SU-DHL-6 (cell line): ENCODE data around the gene PCYOX1L.

ENCODE experiments used
- H2AFZ ChIP-seq: fragments of 200-600 bp; sonication (generic); 2 replicates; pipeline ENCODE4 v1.6.1; 2014; ENCODE audit warnings: low read depth, mild to moderate bottlenecking, moderate library complexity, mixed read lengths, antibody characterized with exemption, low read length; ENCODE audit not compliant: severe bottlenecking
- H3F3A ChIP-seq: fragments of 200-600 bp; shearing (Covaris generic); 2 replicates; pipeline ENCODE4 v1.6.0; 2016; ENCODE audit warnings: antibody characterized with exemption, mild to moderate bottlenecking; ENCODE audit not compliant: insufficient read depth
- H3K27ac ChIP-seq: fragments of 200-600 bp; sonication (generic); 2 replicates; pipeline ENCODE4 v1.5.1; 2016; ENCODE audit warnings: low read depth, mild to moderate bottlenecking, low read length, moderate library complexity, mixed read lengths
- H3K27me3 ChIP-seq: fragments of 200-600 bp; sonication (generic), shearing (Covaris generic); 2 replicates; pipeline ENCODE4 v1.6.0; 2014; ENCODE audit warnings: mild to moderate bottlenecking, low read length
- H3K36me3 ChIP-seq: fragments of 200-600 bp; sonication (generic); 2 replicates; pipeline ENCODE4 v1.6.1; 2014; ENCODE audit warnings: mild to moderate bottlenecking, low read length, mixed read lengths
- H3K4me2 ChIP-seq: fragments of 300-600, 200-600 bp; shearing (Covaris generic), sonication (generic); 2 replicates; pipeline ENCODE4 v1.6.0; 2014; ENCODE audit warnings: low read length, low read depth, mild to moderate bottlenecking; ENCODE audit not compliant: poor library complexity, severe bottlenecking
- H3K4me3 ChIP-seq: fragments of 200-600 bp; sonication (generic); 2 replicates; pipeline ENCODE4 v1.5.1; 2014; ENCODE audit warnings: antibody characterized with exemption, low read length, mild to moderate bottlenecking, mixed read lengths; ENCODE audit not compliant: insufficient read depth, poor library complexity, severe bottlenecking
- H3K79me2 ChIP-seq: fragments of 200-600 bp; sonication (generic); 2 replicates; pipeline ENCODE4 v1.6.1; 2014; ENCODE audit warnings: mild to moderate bottlenecking, low read length, moderate library complexity; ENCODE audit not compliant: insufficient read depth
- H3K9ac ChIP-seq: fragments of 200-600 bp; sonication (generic); 2 replicates; pipeline ENCODE4 v1.7.0; 2014; ENCODE audit warnings: mild to moderate bottlenecking, low read length
- H3K9me2 ChIP-seq: fragments of 200-600 bp; sonication (generic); replicated peaks from 2 replicates; pipeline ENCODE4 v1.6.1; 2014; ENCODE audit warnings: low read length; ENCODE audit not compliant: insufficient read depth
- H3K9me3 ChIP-seq: fragments of 200-600 bp; sonication (generic); 2 replicates; pipeline ENCODE4 v1.6.1; 2014; ENCODE audit warnings: low read length, mixed read lengths; ENCODE audit not compliant: insufficient read depth
- H4K20me1 ChIP-seq: fragments of 200-600 bp; sonication (generic); 2 replicates; pipeline ENCODE4 v1.6.1; 2014; ENCODE audit warnings: low read depth, mild to moderate bottlenecking, antibody characterized with exemption, low read length, moderate library complexity, mixed read lengths
- EZH2phosphoT487 ChIP-seq: fragments of 200-600 bp; sonication (generic), shearing (Covaris generic); conservative IDR thresholded peaks from 2 replicates; pipeline ENCODE4 v1.6.1; 2018; ENCODE audit warnings: mild to moderate bottlenecking, antibody characterized with exemption, low read length, moderate library complexity, mixed read lengths
- TF ChIP-seq, protein P1 (sequence below): fragments of 200-600 bp; sonication (generic); IDR thresholded peaks from one replicate; pipeline ENCODE4 v1.5.1; 2017; ENCODE audit warnings: antibody characterized with exemption, mild to moderate bottlenecking, low read length, moderate library complexity; ENCODE audit not compliant: insufficient read depth, poor library complexity, severe bottlenecking

The PCYOX1L gene

GRCh38 chr5:149410721-149411432 lies 53.0 kb downstream of the PCYOX1L start:
- Histone ChIP-seq H3K9me2 (no peaks in the 10 kb centered on the region), H3K27ac (no peak overlapping the region), H3K9me3 (no peaks in the 10 kb centered on the region), H3K79me2 (no peaks in the 10 kb centered on the region), H3K9ac (no peak overlapping the region), H3F3A (no peaks in the 10 kb centered on the region), H2AFZ (no peak overlapping the region), H3K4me2 (no peak overlapping the region), H3K27me3 (no peaks in the 10 kb centered on the region), H3K4me3 (no peak overlapping the region), H3K36me3 (no peaks in the 10 kb centered on the region), H4K20me1 (no peaks in the 10 kb centered on the region)
- TF ChIP-seq EZH2phosphoT487: no peak

DNA sequence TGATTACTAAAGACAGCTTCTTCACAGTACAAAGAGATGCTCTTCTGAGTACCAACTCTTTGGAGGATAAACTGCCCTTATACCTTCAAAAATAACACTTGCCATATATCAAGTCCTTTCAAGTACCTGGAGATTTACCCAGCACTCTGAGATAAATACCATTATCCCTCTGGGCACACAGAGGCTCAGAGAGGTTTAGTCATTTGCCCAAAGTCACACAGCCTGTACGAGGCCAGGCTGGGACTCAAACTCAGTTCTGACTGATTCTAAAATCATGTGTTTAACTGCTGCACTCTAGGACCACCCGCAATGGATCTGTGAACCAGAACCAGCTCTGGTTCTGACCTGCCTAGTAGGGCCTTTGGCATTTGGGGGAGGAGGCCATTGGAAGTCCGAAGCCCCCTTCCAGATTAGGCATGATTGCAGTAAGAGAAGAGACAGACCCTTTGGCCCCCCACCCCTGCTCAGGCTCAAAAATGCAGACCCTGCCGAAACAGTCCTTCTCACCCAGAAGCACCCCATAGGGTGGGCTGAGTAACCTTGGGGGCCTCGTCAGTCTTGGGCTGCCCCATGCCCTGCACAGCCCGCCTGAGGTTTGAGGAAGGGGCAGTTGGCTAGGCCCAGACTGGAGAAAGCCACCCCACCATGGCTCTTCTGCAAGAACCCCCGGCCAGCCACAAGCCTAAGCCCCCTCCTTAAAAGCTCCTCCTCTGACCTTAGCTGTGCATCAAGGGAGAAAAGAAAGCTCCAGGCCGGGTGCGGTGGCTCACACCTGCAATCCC lies 54.1 kb downstream of the PCYOX1L start:
- Histone ChIP-seq H3K4me3 (no peak overlapping the region), H3K79me2 (no peaks in the 10 kb centered on the region), H3K27ac (no peak overlapping the region), H3F3A (no peaks in the 10 kb centered on the region), H3K9me2 (no peaks in the 10 kb centered on the region), H3K27me3 (no peaks in the 10 kb centered on the region), H3K4me2 (no peak overlapping the region), H3K9ac (no peak overlapping the region), H2AFZ (no peak overlapping the region), H4K20me1 (no peaks in the 10 kb centered on the region), H3K9me3 (no peaks in the 10 kb centered on the region), H3K36me3 (no peaks in the 10 kb centered on the region)
- TF ChIP-seq EZH2phosphoT487: no peak
- TF ChIP-seq, protein P1, sequence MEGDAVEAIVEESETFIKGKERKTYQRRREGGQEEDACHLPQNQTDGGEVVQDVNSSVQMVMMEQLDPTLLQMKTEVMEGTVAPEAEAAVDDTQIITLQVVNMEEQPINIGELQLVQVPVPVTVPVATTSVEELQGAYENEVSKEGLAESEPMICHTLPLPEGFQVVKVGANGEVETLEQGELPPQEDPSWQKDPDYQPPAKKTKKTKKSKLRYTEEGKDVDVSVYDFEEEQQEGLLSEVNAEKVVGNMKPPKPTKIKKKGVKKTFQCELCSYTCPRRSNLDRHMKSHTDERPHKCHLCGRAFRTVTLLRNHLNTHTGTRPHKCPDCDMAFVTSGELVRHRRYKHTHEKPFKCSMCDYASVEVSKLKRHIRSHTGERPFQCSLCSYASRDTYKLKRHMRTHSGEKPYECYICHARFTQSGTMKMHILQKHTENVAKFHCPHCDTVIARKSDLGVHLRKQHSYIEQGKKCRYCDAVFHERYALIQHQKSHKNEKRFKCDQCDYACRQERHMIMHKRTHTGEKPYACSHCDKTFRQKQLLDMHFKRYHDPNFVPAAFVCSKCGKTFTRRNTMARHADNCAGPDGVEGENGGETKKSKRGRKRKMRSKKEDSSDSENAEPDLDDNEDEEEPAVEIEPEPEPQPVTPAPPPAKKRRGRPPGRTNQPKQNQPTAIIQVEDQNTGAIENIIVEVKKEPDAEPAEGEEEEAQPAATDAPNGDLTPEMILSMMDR: no peak

- Histone ChIP-seq H3K4me3 (no peak overlapping the region), H3K27ac (no peak overlapping the region), H3K9me2 (no peaks in the 10 kb centered on the region), H3K79me2 (no peaks in the 10 kb centered on the region), H3K4me2 (no peak overlapping the region), H3K36me3 (no peaks in the 10 kb centered on the region), H3K27me3 (no peaks in the 10 kb centered on the region), H4K20me1 (no peaks in the 10 kb centered on the region), H3F3A (no peaks in the 10 kb centered on the region), H3K9ac (no peak overlapping the region), H2AFZ (no peak overlapping the region), H3K9me3 (no peaks in the 10 kb centered on the region)
- TF ChIP-seq EZH2phosphoT487: no peak
- TF ChIP-seq, protein P1: no peak
Observed at GRCh38 chr5:149412783-149413476, 55.1 kb downstream of the PCYOX1L start.
